Prostate gland (tissue), 2 donors: ENCODE data around the gene SOAT2. TPM values are rescaled to one million over a fixed set of nuclear protein-coding genes. Genes with fewer than 3 reads are reported as not detected.

Experiments used
- DNase-seq: peaks from one replicate; pipeline ENCODE4 v3.0.0-alpha.2; 2019; ENCODE audit warnings: low spot score
- H3K27ac ChIP-seq, 2 donors: fragments of 200-600 bp; sonication (generic); 2 replicates each; pipeline ENCODE4 v1.5.1; 2017 to 2019
- H3K27me3 ChIP-seq: fragments of 200-600 bp; sonication (generic); replicated peaks from 2 replicates; pipeline ENCODE4 v1.5.1; 2019; ENCODE audit not compliant: insufficient read depth
- H3K36me3 ChIP-seq, 2 donors: fragments of 200-600 bp; sonication (generic); 1 replicate in 1 of 2; 2 replicates in 1 of 2; pipeline versions ENCODE4 v1.5.1 to v1.8.1; 2017 to 2019
- H3K4me1 ChIP-seq: fragments of 200-600 bp; sonication (generic); replicated peaks from 2 replicates; pipeline ENCODE4 v1.5.1; 2019
- H3K4me3 ChIP-seq, 2 donors: fragments of 200-600 bp; sonication (generic); 2 replicates each; pipeline ENCODE4 v1.5.1; 2017 to 2019
- H3K9me3 ChIP-seq: fragments of 200-600 bp; sonication (generic); 2 replicates; pipeline ENCODE4 v1.5.1; 2017
- CTCF ChIP-seq, 4 experiments: fragments of 200-600 bp in 2 of 4; fragments of 450-650 bp in 2 of 4; sonication (generic) in 2 of 4; IDR thresholded peaks; 1 replicate in 3 of 4; 2 replicates in 1 of 4; pipeline ENCODE4 v1.5.1; 2016 to 2019; ENCODE audit warnings: antibody characterized with exemption in 4 of 4, mild to moderate bottlenecking in 2 of 4, moderate library complexity in 2 of 4
- POLR2A ChIP-seq: fragments of 450-650 bp; IDR thresholded peaks from one replicate; pipeline ENCODE4 v1.6.1; 2016; ENCODE audit warnings: antibody characterized with exemption, mild to moderate bottlenecking
- POLR2AphosphoS5 ChIP-seq: sonication (generic); formaldehyde crosslinking; IDR thresholded peaks from one replicate; pipeline ENCODE4 v1.6.1; 2017; ENCODE audit warnings: antibody characterized with exemption
- WGBS: methylation state at CpG from one replicate; pipeline ENCODE4 v1.1.5; 2018; 5-methylcytosine and 5-hydroxymethylcytosine counted together
- intact Hi-C: fragments of 100-400 bp; cut with DNase I; formaldehyde crosslinking; loops from one replicate; pipeline ENCODE4 v1.14.2; 2022
- microRNA-seq: library from miRNA; unstranded; fragments of <30 nt; microRNA quantifications from one replicate; pipeline ENCODE4, GENCODE V29; 2016
- small RNA-seq, 2 donors: library from RNA; depleted of rRNA; stranded (forward); fragments of <200 nt; gene quantifications; one replicate each; pipeline ENCODE3, GENCODE V24; 2016
- total RNA-seq, 2 donors: library from RNA; depleted of rRNA; stranded (reverse); fragments of >200 nt; gene quantifications; one replicate each; pipeline ENCODE4 v1.1.0, GENCODE V29; 2016

Gene SOAT2
- total RNA-seq, 2 donors from 2014 or later: 0.14 to 0.28 TPM

- Histone ChIP-seq H3K27ac (peak overlapping the region; percentile 6 to 61), H3K36me3 (no peaks in the 10 kb centered on the region), H3K9me3 (no peaks in the 10 kb centered on the region), H3K4me1 (peaks cover 21% of the 10 kb centered on the region), H3K4me3 (no peak overlapping the region), H3K27me3 (no peaks in the 10 kb centered on the region)
- TF ChIP-seq POLR2AphosphoS5 (no peak), CTCF (IDR thresholded peaks at IDR 0.05) (no peak), POLR2A (no peak)
- WGBS: 73% methylated on average over 14 of the region's 14 CpGs
- DNase-seq: no peak
- intact Hi-C loops: no loop called here
Measured at GRCh38 chr12:53170876-53171724, 67.8 kb downstream of the SOAT2 start.

GRCh38 chr12:53171725-53172329, 68.5 kb downstream of the SOAT2 start:
- TF ChIP-seq CTCF (IDR thresholded peaks at IDR 0.05): no peak
- TF ChIP-seq POLR2AphosphoS5: peak; percentile 41
- no peak for TF ChIP-seq POLR2A
- intact Hi-C loops: no loop called here

GRCh38 chr12:53172352-53172751, 69.1 kb downstream of the SOAT2 start:
- Histone ChIP-seq H3K9me3 (no peaks in the 10 kb centered on the region), H3K27ac (peak overlapping the region; percentile 6 to 61), H3K36me3 (no peaks in the 10 kb centered on the region), H3K4me3 (no peak overlapping the region), H3K27me3 (no peaks in the 10 kb centered on the region), H3K4me1 (peaks cover 21% of the 10 kb centered on the region)
- intact Hi-C loops: no loop called here
- WGBS: 60% methylated on average over 11 of the region's 11 CpGs
- TF ChIP-seq CTCF (IDR thresholded peaks at IDR 0.05): no peak
- no peak for TF ChIP-seq POLR2AphosphoS5
- no peak for TF ChIP-seq POLR2A
- no peak for DNase-seq

More at GRCh38 chr12:53171725-53172329, 68.5 kb downstream of the SOAT2 start:
- H3K27ac ChIP-seq: peak overlapping the region; percentile 6 to 61
- H3K9me3 ChIP-seq: no peaks in the 10 kb centered on the region
- no peak overlapping the region for H3K4me3 ChIP-seq
- peak; percentile 47 for DNase-seq
- peaks cover 21% of the 10 kb centered on the region for H3K4me1 ChIP-seq
- H3K36me3 ChIP-seq: no peaks in the 10 kb centered on the region
- WGBS: 12% methylated on average over 10 of the region's 10 CpGs
- no peaks in the 10 kb centered on the region for H3K27me3 ChIP-seq

GRCh38 chr12:53173085-53173715, 69.9 kb downstream of the SOAT2 start:
- DNase-seq: no peak
- Histone ChIP-seq H3K27me3 (no peaks in the 10 kb centered on the region), H3K9me3 (no peaks in the 10 kb centered on the region), H3K4me3 (no peak overlapping the region), H3K4me1 (peaks cover 21% of the 10 kb centered on the region), H3K36me3 (no peaks in the 10 kb centered on the region), H3K27ac (peak overlapping the region in 1 of 2 donors; percentile 61)
- intact Hi-C loops: no loop called here
- WGBS: 83% methylated on average over 10 of the region's 10 CpGs
- TF ChIP-seq CTCF (IDR thresholded peaks at IDR 0.05) (no peak), POLR2AphosphoS5 (no peak)

Small RNA genes within 50 kb of the gene (microRNA-seq; reads per million reads assigned to microRNA genes)
- gene MIR6757: 0.50 reads per million

Small RNA genes within 50 kb of the gene (small RNA-seq; reads per million reads assigned to genes)
- 0 reads per million in 2 donors for gene HIGD1AP1
- 0 reads per million in 2 donors for gene MIR6757
- gene RNU6-333P: 0 reads per million in 2 donors

Other genes with a start within 250 kb of the SOAT2 start
- gene KRT8, start 198.4 kb upstream of the SOAT2 start, total RNA-seq: 100 to 1,000 TPM; 182 to 536 TPM
- 100 to 1,000 TPM; 211 to 737 TPM for gene KRT18, start 154.4 kb upstream of the SOAT2 start, total RNA-seq
- gene EIF4B, start 97.0 kb upstream of the SOAT2 start, total RNA-seq: 100 to 1,000 TPM; 419 to 458 TPM
- 100 to 1,000 TPM in 1 of 2 donors, 10 to 100 TPM in 1; 66.5 to 180 TPM for gene TNS2, start 53.4 kb upstream of the SOAT2 start, total RNA-seq
- 10 to 100 TPM; 38.7 to 54.4 TPM for gene SPRYD3, start 24.1 kb upstream of the SOAT2 start, total RNA-seq
- 100 to 1,000 TPM; 189 to 532 TPM for gene IGFBP6, start 5.8 kb upstream of the SOAT2 start, total RNA-seq
- 10 to 100 TPM; 17.0 to 19.1 TPM for gene ZNF740, start 77.2 kb downstream of the SOAT2 start, total RNA-seq
- 10 to 100 TPM; 30.8 to 92.5 TPM for gene CSAD, start 77.4 kb downstream of the SOAT2 start, total RNA-seq
- 1 to 10 TPM; 1.2 to 1.7 TPM for gene ITGB7, start 103.8 kb downstream of the SOAT2 start, total RNA-seq
- gene RARG, start 128.7 kb downstream of the SOAT2 start, total RNA-seq: 10 to 100 TPM; 28.9 to 30.4 TPM
- 1 to 10 TPM in 1 of 2 donors, under 1 TPM in 1; 0.55 to 6.1 TPM for gene ESPL1, start 164.8 kb downstream of the SOAT2 start, total RNA-seq
- gene PFDN5, start 192.1 kb downstream of the SOAT2 start, total RNA-seq: 100 to 1,000 TPM; 552 to 673 TPM
- gene MYG1, start 196.2 kb downstream of the SOAT2 start, total RNA-seq: 10 to 100 TPM; 48.1 to 75.4 TPM
- gene AAAS, start 218.1 kb downstream of the SOAT2 start, total RNA-seq: 10 to 100 TPM; 50.7 to 79.3 TPM
- gene SP7, start 232.9 kb downstream of the SOAT2 start, total RNA-seq: not detected